Loucy (cell line): Measurements from ENCODE around the gene DLK2.

Experiments
- H2AFZ ChIP-seq: fragments of 200-600 bp; sonication (generic); 2 replicates; pipeline ENCODE4 v1.6.0; 2016; ENCODE audit warnings: antibody characterized with exemption, mild to moderate bottlenecking, low read length, moderate library complexity
- H3F3A ChIP-seq: fragments of 200-600 bp; 2 replicates; pipeline ENCODE4 v1.6.0; 2016; ENCODE audit warnings: antibody characterized with exemption, low read depth, mild to moderate bottlenecking
- H3K27me3 ChIP-seq: fragments of 200-600 bp; sonication (generic); 2 replicates; pipeline ENCODE4 v1.6.1; 2014; ENCODE audit warnings: low read length, mild to moderate bottlenecking; ENCODE audit not compliant: insufficient read depth, poor library complexity, severe bottlenecking
- H3K36me3 ChIP-seq: fragments of 200-600 bp; sonication (generic); 2 replicates; pipeline ENCODE4 v1.6.1; 2016; ENCODE audit warnings: low read length; ENCODE audit not compliant: insufficient read depth
- H3K4me1 ChIP-seq: fragments of 200-600 bp; sonication (generic); 2 replicates; pipeline ENCODE4 v1.5.1; 2014; ENCODE audit warnings: low read length, mild to moderate bottlenecking; ENCODE audit not compliant: insufficient read depth, poor library complexity, severe bottlenecking
- H3K4me2 ChIP-seq: fragments of 200-600 bp; sonication (generic); 2 replicates; pipeline ENCODE4 v1.6.0; 2014; ENCODE audit warnings: antibody characterized with exemption, low read length, low read depth, mild to moderate bottlenecking; ENCODE audit not compliant: poor library complexity, severe bottlenecking
- H3K4me3 ChIP-seq: fragments of 200-600 bp; sonication (generic); 2 replicates; pipeline ENCODE4 v1.5.1; 2014; ENCODE audit warnings: low read length, mild to moderate bottlenecking, mixed read lengths; ENCODE audit not compliant: poor library complexity, severe bottlenecking
- H3K79me2 ChIP-seq: fragments of 200-600 bp; sonication (generic); 2 replicates; pipeline ENCODE4 v1.6.1; 2014; ENCODE audit warnings: low read length; ENCODE audit not compliant: insufficient read depth
- H3K9ac ChIP-seq: fragments of 200-600 bp; sonication (generic); 2 replicates; pipeline ENCODE4 v1.6.0; 2014; ENCODE audit warnings: mild to moderate bottlenecking, low read depth, low read length, moderate library complexity; ENCODE audit not compliant: poor library complexity, severe bottlenecking
- H3K9me2 ChIP-seq: fragments of 200-600 bp; sonication (generic); replicated peaks from 2 replicates; pipeline ENCODE4 v1.6.1; 2016; ENCODE audit warnings: low read depth, low read length, mixed read lengths
- H3K9me3 ChIP-seq: fragments of 200-600 bp; sonication (generic); 2 replicates; pipeline ENCODE4 v1.6.1; 2014; ENCODE audit warnings: mild to moderate bottlenecking, antibody characterized with exemption, low read length, low read depth; ENCODE audit not compliant: insufficient read depth
- H4K20me1 ChIP-seq: fragments of 200-600 bp; sonication (generic); 2 replicates; pipeline ENCODE4 v1.6.0; 2014; ENCODE audit warnings: antibody characterized with exemption, low read length, mild to moderate bottlenecking; ENCODE audit not compliant: insufficient read depth, poor library complexity, severe bottlenecking
- EZH2phosphoT487 ChIP-seq: fragments of 200-600 bp; IDR thresholded peaks from 2 replicates; pipeline ENCODE4 v1.6.1; 2018; ENCODE audit warnings: antibody characterized with exemption, mild to moderate bottlenecking, moderate library complexity, borderline replicate concordance
- TF ChIP-seq, protein P1 (sequence below): fragments of 200-600 bp; sonication (generic); conservative IDR thresholded peaks from 2 replicates; pipeline ENCODE4 v1.5.1; 2014; ENCODE audit warnings: mild to moderate bottlenecking, antibody characterized with exemption, low read length

Gene DLK2, protein sequence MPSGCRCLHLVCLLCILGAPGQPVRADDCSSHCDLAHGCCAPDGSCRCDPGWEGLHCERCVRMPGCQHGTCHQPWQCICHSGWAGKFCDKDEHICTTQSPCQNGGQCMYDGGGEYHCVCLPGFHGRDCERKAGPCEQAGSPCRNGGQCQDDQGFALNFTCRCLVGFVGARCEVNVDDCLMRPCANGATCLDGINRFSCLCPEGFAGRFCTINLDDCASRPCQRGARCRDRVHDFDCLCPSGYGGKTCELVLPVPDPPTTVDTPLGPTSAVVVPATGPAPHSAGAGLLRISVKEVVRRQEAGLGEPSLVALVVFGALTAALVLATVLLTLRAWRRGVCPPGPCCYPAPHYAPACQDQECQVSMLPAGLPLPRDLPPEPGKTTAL

DNA sequence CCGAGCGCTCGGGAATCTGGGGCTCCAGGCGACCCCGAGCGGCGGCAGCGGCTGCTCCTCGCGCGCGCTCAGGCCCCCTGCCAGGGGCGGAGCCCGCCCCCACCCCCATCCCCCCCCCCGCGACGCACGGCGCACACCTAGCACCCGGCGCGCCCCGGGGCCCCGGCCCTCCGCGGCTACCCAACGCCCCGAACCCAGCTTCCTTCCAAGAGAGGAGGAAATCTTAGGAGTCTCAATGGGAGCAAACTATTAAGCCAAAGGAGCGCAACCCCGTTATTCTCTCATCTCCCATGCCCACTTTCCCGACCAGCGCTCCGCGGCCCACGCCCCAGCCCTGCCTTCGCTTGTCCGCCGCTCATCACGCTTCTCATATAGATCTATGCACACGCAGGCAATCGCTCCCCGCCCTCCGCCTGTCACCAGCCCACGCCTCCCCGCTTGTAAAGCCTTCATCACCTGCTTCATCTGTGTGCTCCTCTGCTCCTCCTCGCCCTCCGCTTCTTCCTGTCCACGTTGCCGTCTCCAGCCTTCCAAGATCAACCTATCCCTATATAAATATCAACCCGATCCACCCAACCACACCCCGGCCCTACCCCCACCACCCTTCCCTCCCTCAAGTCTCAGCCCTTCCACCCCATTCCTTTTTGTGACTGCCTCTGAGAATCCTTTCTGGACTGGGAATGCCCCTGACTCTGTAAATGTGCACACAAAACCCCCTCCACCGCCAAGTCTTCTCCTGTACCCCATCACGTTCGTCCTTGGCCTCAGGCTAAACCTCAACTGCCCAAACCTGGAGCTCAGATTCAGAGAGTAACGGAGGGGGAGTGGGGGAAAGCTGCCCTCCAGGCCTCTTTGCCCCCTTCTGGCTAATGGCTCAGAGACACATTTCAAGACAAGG lies at the start of gene DLK2:
DLK2 (minus strand) TSS at position 18 of the 898 bp plus-strand sequence. CDS start 723 bp downstream, outside the sequence.
- Histone ChIP-seq H3K9me3 (no peaks in the 10 kb centered on the region), H3K4me2 (peak within 1 kb of the TSS; percentile 50), H3K27me3 (no peaks in the 10 kb centered on the region), H3K4me3 (peak within 1 kb of the TSS; percentile 57), H3K36me3 (no peaks in the 10 kb centered on the region), H3K79me2 (no peaks in the 10 kb centered on the region), H3K4me1 (no peaks in the 10 kb centered on the region), H3F3A (no peaks in the 10 kb centered on the region), H3K9me2 (no peaks in the 10 kb centered on the region), H4K20me1 (no peaks in the 10 kb centered on the region), H3K9ac (no peak within 1 kb of the TSS), H2AFZ (peak within 1 kb of the TSS; percentile 1; the same call in 1 of the 2 replicates)
- no peak for TF ChIP-seq EZH2phosphoT487
- TF ChIP-seq, protein P1, sequence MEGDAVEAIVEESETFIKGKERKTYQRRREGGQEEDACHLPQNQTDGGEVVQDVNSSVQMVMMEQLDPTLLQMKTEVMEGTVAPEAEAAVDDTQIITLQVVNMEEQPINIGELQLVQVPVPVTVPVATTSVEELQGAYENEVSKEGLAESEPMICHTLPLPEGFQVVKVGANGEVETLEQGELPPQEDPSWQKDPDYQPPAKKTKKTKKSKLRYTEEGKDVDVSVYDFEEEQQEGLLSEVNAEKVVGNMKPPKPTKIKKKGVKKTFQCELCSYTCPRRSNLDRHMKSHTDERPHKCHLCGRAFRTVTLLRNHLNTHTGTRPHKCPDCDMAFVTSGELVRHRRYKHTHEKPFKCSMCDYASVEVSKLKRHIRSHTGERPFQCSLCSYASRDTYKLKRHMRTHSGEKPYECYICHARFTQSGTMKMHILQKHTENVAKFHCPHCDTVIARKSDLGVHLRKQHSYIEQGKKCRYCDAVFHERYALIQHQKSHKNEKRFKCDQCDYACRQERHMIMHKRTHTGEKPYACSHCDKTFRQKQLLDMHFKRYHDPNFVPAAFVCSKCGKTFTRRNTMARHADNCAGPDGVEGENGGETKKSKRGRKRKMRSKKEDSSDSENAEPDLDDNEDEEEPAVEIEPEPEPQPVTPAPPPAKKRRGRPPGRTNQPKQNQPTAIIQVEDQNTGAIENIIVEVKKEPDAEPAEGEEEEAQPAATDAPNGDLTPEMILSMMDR, result no peak

DNA sequence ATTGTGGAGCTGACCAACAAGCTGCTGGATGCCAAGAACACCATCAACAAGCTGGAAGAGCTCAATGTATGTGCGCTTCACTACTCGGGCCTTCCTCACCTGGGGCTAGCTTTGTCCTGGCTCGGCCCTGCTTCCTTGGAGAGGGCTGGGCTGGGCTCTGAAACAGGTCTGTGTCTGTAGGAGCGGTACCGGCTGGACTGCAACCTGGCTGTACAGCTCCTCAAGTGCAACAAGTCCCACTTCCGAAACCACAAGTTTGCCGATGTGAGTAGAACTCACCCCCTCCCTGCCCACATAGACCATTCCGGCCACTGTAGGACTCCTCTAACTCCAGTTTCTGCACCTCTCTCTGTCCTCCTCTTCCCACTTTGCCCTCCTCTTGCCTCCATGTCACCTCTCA lies 48.1 kb upstream of the DLK2 start:
- Histone ChIP-seq H2AFZ (no peak overlapping the region), H3K4me1 (no peaks in the 10 kb centered on the region), H4K20me1 (no peaks in the 10 kb centered on the region), H3K79me2 (no peaks in the 10 kb centered on the region), H3F3A (no peaks in the 10 kb centered on the region), H3K9me3 (no peaks in the 10 kb centered on the region), H3K9ac (no peak overlapping the region), H3K27me3 (no peaks in the 10 kb centered on the region), H3K4me3 (no peak overlapping the region), H3K36me3 (peaks cover 60% of the 10 kb centered on the region; the same call in 1 of the 2 replicates), H3K4me2 (no peak overlapping the region), H3K9me2 (no peaks in the 10 kb centered on the region)
- no peak for TF ChIP-seq EZH2phosphoT487
- TF ChIP-seq, protein P1, result no peak

DNA sequence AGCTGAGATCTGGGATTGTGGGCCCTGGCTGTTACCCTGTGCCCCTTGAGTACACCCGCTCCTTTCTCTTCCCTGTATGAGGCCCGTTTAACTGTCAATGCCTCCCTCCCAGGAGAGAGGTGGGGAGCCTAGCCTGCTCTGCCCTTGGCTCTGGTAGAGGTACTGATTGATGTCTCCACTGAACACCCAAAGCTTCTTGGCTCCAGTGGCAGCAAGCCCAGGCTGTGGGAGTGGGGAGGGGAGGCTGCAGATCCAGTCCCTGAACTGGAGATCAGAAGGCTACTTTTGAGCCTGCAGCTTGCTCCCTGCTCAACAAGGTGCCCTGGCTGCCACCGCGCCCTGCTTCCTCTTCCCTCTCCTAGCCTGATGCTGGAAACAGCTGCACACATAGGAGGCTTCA lies 47.3 kb upstream of the DLK2 start:
- H3K79me2 ChIP-seq, result no peaks in the 10 kb centered on the region
- no peaks in the 10 kb centered on the region for H3K9me2 ChIP-seq
- H3F3A ChIP-seq, result no peaks in the 10 kb centered on the region
- H3K4me3 ChIP-seq, result no peak overlapping the region
- no peaks in the 10 kb centered on the region for H3K4me1 ChIP-seq
- peaks cover 60% of the 10 kb centered on the region; the same call in 1 of the 2 replicates for H3K36me3 ChIP-seq
- no peak for TF ChIP-seq EZH2phosphoT487
- TF ChIP-seq, protein P1, result no peak
- H4K20me1 ChIP-seq, result no peaks in the 10 kb centered on the region
- H2AFZ ChIP-seq, result no peak overlapping the region
- no peaks in the 10 kb centered on the region for H3K27me3 ChIP-seq
- no peak overlapping the region for H3K4me2 ChIP-seq
- H3K9me3 ChIP-seq, result no peaks in the 10 kb centered on the region
- H3K9ac ChIP-seq, result no peak overlapping the region
